Activated CD4-positive, CD25-positive, alpha-beta regulatory T cell treated with anti-CD3 and anti-CD28 coated beads, Interleukin-2, amount 50 U/mL, for 16 hours (primary cell): Measurements from ENCODE around the gene LCOR.
"Not testable (repeated sequence)": the region's sequence is repeated elsewhere in the genome, so short reads cannot be mapped to it uniquely, and the experiment has no call there.

Experiments used
- DNase-seq: peaks from one replicate; pipeline ENCODE4 v3.0.0-alpha.2; 2020; ENCODE audit warnings: low read depth, low spot score

LCOR gene

DNA sequence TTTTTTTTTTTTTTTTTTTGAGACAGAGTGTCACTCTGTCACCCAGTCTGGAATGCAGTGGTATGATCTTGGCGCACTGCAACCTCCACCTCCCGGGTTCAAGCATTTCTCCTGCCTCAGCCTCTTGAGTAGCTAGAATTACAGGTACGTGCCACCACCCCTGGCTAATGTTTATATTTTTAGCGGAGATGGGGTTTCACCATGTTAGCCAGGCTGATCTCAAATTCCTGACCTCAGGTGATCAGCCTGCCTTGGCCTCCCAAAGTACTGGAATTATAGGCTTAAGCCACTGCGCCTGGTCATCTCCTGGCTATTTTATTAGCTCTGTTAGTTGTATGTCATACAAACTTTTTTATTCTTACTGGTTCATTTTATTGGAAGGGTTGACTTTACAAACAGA is 103.0 kb downstream of the LCOR start:
- DNase-seq, result no peak

DNA sequence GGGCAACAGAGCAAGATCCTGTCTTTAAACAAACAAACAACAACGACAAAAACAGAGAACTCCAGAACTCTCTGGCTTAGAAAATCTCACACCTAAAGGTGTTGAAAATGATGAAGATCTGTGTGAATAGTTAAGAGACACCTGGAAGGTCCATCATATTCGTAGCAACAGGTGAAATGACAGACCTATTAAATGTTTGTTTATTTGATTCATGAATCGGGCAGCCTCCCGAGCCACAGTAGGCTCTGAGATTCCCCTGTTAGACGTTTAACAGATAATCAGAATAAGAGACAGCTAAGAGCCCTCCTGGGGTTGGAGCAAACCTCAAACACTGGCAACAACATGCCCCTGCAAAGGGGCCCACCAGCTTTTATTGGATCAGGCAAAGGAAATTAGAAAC is 103.7 kb downstream of the LCOR start:
- no peak for DNase-seq

DNA sequence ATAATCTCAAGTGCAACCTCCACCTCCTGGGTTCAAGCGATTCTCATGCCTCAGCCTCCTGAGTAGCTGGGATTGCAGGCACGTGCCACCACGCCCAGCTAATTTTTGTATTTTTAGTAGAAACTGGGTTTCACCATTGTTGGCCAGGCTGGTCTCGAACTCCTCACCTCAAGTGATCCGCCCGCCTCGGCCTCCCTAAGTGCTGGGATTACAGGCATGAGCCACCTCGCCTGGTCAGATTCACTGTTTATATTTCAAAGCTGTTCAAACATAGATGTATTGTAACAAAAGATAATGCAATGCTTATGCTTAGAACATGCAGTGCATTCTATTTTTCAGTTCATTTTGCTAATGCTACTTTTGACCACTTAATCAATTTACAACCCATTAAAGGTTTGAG is 111.1 kb downstream of the LCOR start:
- not testable (repeated sequence) for DNase-seq

DNA sequence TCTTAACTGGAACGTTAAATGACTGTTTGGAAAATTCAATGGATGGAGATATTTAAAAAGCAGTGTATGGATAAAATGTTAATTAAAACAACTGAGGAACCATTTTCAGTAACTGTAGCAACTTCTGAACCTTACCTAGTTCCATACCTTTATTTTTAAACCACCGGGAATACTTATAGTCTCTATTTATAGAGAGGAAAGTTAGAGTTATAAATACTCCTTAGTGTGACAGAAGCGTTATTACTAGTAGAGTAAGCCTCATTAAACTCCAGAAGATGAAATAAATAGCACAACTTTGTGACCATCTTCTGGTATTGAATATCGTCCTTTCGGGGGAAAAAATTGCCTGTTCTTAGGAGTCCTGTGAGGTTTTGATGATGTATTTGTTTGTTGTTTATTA is 114.9 kb downstream of the LCOR start:
- no peak for DNase-seq

DNA sequence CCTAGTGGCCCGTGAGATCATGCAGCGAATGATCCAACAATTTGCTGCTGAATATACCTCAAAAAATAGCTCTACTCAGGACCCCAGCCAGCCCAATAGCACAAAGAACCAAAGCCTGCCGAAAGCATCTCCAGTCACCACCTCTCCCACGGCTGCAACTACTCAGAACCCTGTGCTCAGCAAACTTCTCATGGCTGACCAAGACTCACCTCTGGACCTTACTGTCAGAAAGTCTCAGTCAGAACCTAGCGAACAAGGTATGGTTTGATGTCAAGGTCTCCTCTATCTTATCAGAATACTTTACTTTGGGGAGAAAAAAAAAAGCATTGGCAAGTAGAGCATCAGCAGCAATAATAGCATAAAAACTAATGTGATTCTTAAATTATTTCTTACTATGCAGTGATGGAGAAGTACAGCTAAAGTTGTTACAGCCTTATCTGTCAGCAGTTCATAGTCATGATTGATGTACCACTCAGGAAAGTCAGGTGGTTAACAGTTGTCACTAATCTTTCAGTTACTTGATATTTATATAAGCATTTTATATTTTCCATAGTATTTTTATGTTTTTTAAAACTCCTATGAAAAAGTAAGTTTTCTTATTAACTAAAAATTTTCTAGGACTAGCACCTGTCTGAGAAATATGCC is 117.1 kb downstream of the LCOR start:
- DNase-seq, result no peak

DNA sequence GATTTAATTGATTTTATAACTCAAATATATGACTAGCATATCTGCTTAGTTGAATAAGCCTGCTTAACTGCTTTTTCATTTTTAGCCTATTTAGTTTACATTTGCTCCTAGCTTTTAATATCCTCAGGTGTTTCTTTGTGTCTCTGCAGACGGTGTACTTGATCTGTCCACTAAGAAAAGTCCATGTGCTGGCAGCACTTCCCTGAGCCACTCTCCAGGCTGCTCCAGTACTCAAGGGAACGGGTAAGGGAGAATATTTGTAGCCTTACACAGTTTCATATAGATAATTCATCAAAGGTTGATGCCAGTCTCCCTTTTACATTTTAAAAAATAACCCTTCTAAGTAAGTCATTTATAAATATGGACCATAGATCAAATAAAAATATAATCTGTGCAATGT is 119.9 kb downstream of the LCOR start:
- DNase-seq, result no peak

DNA sequence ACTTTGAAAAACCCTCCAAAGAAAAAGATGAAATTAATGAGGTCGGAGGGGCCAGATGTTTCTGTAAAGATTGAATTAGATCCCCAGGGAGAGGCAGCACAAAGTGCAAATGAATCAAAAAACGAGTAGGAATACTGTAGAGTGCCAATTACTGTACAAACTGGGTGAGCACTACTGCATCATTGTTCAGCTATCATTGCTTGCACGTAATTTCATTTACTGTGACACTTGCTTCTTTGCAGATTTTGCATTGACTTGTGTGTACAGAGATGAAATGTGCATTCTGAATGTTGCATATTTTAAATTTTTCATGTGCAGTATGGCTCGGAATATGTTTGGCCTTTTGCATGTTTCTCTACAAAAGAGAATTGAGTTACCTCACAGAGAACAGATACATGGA is 123.7 kb downstream of the LCOR start:
- no peak for DNase-seq

DNA sequence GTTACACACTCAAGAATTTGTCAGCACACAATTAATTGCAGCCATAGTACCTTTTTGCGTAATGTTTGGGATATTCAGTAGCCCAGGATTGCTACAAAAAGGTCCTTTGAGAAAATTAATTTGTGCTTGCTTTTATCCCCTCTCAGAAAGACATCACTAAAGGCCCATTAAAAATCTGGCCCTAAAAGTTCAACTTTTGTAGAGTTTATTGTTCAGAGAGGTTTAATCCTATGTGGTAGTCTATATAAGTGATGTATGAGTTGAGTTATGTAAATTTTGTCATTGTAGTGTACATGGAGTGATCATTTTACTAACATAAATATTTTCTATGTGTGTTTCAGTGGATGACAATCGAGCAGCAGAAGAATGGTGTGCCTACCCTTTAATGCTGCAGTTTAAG is 126.0 kb downstream of the LCOR start:
- no peak for DNase-seq

DNA sequence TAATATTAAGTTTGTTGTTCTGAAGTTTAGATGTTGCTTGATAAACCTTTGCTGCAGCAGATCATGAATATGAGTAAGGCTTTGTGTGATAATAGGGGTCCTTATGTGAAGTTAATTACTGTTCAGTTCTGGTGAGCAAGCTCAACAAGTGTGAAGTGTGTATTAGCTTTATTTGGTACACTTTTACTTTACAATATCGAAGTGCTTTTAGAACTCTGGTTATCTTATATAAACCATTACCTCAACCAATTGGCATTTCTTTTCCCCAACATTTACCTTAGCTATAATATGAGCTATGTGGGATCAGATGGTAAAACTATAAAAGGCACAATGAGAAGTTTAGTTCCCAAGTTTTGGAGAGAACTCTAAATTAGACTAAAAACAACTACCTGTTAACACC is 127.6 kb downstream of the LCOR start:
- no peak for DNase-seq

DNA sequence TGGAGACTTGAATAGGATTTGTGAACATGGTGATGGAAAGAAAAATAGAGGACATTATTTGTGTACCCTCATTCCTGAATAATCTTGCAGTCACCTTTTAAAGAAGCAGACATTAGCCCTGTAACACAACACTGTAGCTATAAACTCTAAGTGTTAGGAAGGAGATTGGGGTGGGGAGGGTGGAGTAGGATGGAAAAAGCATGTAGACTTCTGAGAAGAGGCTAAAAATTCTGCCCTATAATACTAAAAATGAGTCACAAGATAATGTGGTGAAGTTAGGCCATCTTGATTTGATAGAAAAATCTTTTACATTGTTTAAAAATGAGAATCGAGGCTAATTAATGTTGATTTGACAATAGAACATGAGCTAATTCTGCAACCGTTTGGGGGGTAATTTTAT is 128.8 kb downstream of the LCOR start:
- DNase-seq, result no peak

DNA sequence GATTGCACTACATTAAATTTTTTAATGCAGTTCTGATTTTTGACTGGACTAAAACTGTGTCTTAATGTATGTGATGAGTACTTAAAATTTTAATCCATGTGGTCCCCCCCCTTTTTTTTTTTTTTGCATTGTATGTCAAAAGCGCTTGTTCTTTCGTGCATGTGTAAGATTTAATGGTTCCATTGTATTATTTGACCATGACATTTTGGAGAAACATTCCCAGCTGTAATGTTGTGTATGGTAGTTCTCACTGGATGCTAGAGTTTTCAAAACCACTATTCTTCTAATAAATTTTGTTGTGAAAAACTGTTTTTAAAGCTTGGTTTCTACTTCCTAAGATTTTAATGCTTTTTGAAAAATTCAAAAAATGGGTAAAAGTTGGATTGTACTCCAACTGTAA is 132.0 kb downstream of the LCOR start:
- DNase-seq, result no peak

DNA sequence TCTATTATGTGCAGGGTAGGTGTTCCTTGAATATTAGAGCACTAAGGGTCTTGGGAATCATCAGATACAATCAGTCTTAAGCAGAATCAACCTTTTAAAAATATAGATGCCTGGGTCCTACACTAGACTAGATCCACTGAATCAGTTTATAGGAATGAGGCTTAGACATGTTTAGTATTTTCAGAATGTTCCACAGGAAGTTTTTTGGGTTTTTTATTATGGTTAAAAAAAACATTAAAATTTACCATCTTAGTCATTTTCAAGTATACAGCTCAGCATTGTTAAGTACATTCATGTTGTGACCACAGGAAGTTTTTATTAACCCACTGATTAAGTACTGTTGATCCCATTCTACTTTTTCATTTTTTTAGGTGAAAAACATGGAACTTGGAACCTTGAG is 135.7 kb downstream of the LCOR start:
- no peak for DNase-seq

DNA sequence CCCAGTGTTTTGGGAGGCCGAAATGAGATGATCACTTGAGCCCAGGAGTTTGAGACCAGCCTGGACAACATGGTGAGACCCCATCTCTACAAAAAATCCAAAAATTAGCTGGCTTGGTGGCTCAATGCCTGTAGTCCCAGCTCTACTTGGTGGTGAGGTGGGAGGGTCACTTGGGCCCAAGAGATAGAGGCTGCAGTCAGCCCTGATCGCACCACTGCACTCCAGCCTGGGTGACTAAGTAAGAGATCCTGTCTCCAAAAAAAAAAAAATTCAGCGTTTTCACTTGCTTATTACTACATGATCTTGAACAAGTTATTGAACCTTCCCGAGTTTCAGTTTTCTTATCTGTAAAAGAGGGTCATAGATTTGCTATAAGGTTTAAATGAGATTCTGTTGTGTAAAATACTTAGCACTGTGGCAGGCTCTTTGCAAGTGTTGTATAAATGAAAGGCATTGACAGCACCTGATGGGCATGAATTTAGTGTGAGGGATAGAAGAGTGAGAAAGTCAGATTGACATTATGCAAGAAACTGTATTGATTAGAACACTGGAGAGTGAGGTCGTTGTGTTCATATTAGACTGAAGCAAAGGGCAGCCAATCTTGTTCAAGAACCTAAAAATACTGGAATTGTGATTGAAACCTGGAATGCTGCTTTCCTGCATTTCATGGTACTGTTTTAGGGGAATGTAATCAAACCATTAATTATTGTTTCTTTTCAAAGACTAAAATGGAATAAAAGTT is 136.8 kb downstream of the LCOR start:
- DNase-seq, result no peak

DNA sequence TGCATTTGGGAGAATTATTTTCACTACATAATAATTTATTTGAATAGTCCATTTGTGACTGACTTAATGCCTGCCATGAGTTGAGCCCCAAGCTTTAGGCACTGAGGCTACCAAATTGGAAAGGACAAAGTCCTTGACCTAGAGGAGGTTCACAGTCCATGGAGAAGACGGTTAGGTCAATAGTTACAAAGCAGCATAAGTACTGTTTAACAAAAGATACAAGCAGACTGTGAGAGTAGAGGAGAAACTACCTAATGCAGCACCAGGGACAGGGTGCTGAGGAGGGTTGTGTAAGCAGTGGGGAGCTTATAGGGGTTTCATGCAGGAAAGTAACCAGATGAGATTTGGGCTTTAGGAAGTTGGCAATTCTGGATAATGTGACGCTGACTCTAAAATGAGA is 139.2 kb downstream of the LCOR start:
- DNase-seq, result no peak

DNA sequence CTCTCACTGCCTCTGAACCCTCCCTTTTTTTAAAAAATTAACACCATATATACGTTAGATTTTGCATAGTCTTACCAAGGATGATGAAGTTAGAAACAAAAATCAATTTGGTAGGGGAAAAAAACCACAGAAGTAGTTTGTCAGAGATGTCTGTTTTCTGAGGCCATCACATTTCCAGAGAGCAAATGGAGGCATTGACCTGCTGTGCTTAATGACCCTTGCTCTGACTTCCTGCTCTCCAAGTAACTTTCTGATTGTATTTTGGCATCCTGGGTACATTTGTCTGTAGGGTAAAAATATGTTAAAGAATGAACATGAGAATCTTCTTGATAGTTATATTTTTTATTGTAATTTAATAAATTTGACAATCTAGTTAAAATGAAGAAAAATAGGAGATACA is 140.2 kb downstream of the LCOR start:
- no peak for DNase-seq

DNA sequence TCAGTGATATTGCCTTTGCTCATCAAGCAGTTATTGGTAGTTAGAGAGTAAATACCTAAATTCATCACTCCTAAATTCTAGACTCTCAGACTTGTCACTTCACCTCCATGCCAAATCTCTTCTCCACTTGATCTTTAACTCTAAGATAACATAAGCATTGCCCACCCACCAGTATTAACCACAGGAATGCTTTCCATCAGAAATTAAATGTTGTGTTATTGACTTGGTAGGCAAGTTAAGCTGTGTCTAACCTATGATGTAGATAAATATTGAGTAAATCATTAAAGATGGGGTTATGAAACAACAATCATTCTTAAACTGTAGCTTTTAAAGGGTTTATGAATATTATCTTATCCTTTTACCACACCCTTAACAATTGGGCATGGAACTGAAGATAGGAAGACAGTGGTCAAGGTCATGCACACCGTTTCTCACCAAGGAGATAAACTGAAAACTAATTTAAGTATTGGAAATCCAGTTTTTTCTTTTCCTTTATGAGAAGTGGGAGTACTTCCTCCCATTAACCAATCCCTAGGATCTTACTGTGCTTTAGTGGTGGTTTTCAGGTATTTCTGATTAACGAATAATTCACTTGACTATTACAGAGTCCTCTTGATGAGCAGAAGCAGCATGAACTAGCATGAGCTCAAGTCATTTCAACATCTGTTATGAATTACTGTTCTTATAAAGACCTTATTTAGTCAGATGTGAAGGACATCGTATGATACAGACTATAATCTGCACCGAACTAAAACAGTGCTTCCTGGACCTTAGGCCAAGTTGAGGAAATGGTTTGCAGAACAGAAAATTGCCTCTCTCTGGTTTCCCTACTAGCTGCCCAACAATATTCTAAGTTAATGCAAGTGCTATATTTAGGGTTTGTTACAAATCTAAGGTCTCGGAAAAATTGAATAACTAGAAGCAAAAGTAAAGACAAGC is 142.0 kb downstream of the LCOR start:
- no peak for DNase-seq

DNA sequence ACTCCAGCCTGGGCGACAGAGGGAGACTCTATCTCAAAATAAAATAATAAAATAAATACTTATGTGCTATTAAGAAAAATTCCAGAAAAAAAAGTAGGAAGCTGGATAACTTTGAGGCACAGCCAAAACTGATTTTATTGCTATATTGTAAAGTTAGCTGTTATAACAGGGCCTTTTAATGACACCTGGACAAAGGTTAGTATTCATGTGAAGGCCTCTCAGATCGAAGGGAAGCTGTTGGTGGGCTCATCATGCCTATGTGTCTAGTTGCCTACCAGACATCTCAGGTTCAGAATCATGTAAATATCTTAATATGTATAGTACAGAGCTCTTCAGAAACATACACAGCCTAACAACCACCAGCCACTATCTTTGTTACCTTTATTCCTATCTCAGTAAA is 143.0 kb downstream of the LCOR start:
- DNase-seq, result no peak

DNA sequence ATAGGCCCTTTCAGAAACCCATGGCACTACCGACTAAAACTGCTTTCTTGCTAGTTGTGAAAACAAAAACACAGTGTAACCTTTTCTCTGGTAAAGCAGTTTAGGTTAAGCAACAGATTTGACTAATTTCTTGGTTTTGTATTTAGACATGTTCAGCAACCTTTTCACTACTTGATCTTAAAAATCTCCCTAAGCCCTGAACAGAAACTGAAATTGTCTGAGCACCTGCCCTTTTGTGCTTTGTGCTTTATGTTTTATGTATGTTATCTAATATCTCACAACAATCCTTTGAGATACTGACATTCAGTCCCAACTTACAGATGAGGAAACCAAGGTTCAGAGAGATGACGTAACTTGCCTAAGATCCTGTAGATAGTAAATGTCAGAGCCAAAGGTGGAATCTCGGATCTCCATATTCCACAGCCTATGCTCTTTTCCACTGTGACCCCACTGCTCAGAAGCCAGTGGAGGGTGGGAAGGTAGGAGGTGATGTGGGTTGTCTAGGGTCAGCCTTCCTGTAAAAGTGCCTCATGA is 146.6 kb downstream of the LCOR start:
- DNase-seq, result no peak

DNA sequence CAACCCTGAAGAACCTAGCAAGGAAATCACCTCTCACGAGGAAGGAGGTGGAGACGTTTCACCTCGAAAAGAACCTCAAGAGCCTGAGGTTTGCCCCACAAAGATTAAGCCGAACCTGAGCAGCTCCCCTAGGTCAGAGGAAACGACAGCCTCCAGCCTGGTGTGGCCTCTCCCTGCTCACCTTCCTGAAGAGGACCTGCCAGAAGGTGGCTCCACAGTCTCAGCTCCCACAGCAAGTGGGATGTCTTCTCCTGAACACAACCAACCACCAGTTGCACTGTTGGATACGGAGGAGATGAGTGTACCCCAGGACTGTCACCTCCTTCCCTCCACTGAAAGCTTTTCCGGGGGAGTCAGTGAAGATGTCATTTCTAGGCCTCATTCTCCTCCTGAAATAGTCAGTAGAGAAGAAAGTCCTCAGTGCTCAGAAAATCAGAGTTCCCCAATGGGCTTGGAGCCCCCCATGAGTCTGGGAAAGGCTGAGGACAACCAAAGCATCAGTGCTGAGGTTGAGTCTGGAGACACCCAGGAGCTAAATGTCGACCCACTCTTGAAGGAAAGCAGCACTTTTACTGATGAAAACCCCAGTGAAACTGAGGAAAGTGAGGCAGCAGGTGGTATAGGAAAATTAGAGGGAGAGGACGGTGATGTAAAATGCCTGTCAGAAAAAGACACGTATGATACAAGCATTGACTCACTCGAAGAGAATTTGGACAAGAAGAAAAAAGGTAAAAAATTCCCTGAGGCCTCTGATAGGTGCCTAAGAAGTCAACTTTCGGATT is 150.2 kb downstream of the LCOR start:
- no peak for DNase-seq

DNA sequence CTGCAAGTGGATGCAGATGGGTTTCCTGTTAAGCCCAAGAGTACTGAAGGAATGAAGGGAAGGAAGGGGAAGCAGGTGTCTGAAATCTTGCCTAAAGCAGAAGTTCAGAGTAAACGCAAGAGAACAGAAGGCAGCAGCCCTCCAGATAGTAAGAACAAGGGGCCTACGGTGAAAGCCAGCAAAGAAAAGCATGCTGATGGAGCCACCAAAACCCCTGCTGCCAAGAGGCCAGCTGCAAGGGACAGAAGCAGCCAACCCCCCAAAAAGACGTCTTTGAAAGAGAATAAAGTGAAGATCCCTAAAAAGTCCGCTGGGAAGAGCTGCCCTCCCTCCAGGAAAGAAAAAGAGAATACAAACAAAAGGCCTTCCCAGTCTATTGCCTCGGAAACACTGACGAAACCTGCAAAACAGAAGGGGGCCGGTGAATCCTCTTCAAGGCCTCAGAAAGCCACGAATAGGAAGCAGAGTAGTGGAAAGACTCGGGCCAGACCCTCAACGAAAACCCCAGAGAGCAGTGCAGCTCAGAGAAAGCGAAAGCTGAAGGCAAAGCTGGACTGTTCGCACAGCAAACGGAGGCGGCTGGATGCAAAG is 152.5 kb downstream of the LCOR start:
- no peak for DNase-seq

DNA sequence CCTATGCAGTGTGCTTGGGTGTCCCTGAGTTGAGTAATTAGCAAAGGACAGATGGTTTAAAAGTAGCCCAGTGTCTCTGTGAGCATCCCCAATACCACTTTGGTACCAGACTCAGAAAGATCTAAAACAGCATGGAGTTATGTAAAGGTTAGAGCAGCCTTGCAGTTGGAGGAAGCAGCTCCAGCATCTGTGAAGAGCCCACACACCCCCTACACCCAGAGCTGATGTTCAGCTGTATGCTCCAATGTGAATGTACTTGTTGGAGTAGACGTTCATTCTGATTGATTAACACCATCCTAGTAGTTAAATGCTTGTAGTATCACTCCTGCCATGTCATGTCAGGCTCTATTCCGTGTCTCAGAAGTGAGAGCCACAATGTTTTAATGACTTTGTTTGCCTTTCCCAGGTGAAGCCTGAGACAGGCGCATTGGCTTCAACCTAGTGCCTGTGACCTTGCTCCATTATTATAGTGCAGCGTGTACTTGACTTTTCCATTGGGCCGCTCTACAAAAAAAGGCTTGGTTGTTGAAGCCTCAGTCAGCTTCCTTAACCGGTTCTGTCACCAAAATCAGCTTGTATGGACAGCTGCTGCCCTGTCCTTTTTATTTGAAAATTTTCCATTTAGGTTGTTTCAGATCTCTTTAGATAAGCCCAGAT is 154.2 kb downstream of the LCOR start:
- no peak for DNase-seq
